Progenitor cell of endocrine pancreas (in vitro differentiated cells): ENCODE data around the gene WNK3. TPM values are rescaled to one million over a fixed set of nuclear protein-coding genes. Genes with fewer than 3 reads are reported as not detected.
"Not testable (repeated sequence)": the region's sequence is repeated elsewhere in the genome, so short reads cannot be mapped to it uniquely, and the experiment has no call there.

Experiments used
- DNase-seq: peaks from one replicate; pipeline ENCODE4 v3.0.0; 2021; ENCODE audit warnings: low spot score; ENCODE audit not compliant: unreplicated experiment
- H3K27ac Mint-ChIP-seq: 2 replicates; pipeline ENCODE4 v1.8.0; 2021; ENCODE audit warnings: mild to moderate bottlenecking, moderate library complexity, mixed read lengths
- H3K27me3 Mint-ChIP-seq: 2 replicates; pipeline ENCODE4 v1.8.0; 2021; ENCODE audit warnings: mixed read lengths
- H3K36me3 Mint-ChIP-seq: 2 replicates; pipeline ENCODE4 v1.8.0; 2022; ENCODE audit warnings: mixed read lengths; ENCODE audit not compliant: insufficient read depth
- H3K4me1 Mint-ChIP-seq: 2 replicates; pipeline ENCODE4 v1.8.0; 2021; ENCODE audit warnings: low read depth, mixed read lengths
- H3K4me3 Mint-ChIP-seq: 2 replicates; pipeline ENCODE4 v1.8.0; 2021; ENCODE audit warnings: low read depth, mild to moderate bottlenecking, moderate library complexity, mixed read lengths
- H3K9me3 Mint-ChIP-seq: 2 replicates; pipeline ENCODE4 v1.8.0; 2021; ENCODE audit warnings: low read depth, mixed read lengths
- total RNA-seq: library from RNA; stranded (reverse); gene quantifications from 2 replicates; pipeline ENCODE4 v1.2.1, GENCODE V29; 2021
- TF ChIP-seq, protein P1 (sequence below): fragments of 200-600 bp; sonication (generic); IDR thresholded peaks from one replicate; pipeline ENCODE4 v1.5.0; 2021; ENCODE audit warnings: antibody characterized with exemption, mild to moderate bottlenecking; ENCODE audit not compliant: unreplicated experiment

Gene WNK3
- total RNA-seq, 1 donor from 2014 or later = 22.9 TPM

DNA sequence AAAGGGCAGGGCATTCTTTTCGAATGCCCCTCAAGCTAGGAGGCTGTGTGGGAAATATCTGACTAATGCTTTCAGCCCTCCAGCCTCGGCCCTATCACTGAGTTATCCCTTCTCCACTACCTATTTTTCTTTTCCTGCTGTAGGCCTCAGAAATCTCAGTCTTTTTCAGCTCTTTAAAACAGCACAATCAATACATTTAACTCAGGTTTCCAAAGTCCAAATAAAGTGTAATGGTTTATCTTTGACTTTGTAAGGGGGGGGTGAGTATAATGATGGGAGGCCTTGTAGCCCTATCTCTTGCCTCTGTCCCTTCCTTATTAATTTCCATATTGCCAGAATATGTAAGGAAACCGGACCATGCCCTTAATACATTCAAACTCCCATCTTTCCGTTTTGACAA, 1.6 kb upstream of the WNK3 start:
- H3K4me3 Mint-ChIP-seq = peak overlapping the region; percentile 97
- TF ChIP-seq, protein P1, sequence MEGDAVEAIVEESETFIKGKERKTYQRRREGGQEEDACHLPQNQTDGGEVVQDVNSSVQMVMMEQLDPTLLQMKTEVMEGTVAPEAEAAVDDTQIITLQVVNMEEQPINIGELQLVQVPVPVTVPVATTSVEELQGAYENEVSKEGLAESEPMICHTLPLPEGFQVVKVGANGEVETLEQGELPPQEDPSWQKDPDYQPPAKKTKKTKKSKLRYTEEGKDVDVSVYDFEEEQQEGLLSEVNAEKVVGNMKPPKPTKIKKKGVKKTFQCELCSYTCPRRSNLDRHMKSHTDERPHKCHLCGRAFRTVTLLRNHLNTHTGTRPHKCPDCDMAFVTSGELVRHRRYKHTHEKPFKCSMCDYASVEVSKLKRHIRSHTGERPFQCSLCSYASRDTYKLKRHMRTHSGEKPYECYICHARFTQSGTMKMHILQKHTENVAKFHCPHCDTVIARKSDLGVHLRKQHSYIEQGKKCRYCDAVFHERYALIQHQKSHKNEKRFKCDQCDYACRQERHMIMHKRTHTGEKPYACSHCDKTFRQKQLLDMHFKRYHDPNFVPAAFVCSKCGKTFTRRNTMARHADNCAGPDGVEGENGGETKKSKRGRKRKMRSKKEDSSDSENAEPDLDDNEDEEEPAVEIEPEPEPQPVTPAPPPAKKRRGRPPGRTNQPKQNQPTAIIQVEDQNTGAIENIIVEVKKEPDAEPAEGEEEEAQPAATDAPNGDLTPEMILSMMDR = no peak
- DNase-seq = no peak
- H3K27ac Mint-ChIP-seq = peak overlapping the region; percentile 99
- H3K27me3 Mint-ChIP-seq = no peaks in the 10 kb centered on the region
- H3K9me3 Mint-ChIP-seq = peaks cover 14% of the 10 kb centered on the region
- no peaks in the 10 kb centered on the region for H3K36me3 Mint-ChIP-seq
- peaks cover 17% of the 10 kb centered on the region for H3K4me1 Mint-ChIP-seq

GRCh38 chrX:54358424-54359211, 772 bp upstream of the WNK3 start:
- no peaks in the 10 kb centered on the region for H3K27me3 Mint-ChIP-seq
- peak; percentile 59 for DNase-seq
- no peaks in the 10 kb centered on the region for H3K36me3 Mint-ChIP-seq
- TF ChIP-seq, protein P1 = no peak
- peaks cover 17% of the 10 kb centered on the region for H3K4me1 Mint-ChIP-seq
- peak overlapping the region; percentile 99 for H3K27ac Mint-ChIP-seq
- peaks cover 14% of the 10 kb centered on the region for H3K9me3 Mint-ChIP-seq
- peak overlapping the region; percentile 97 for H3K4me3 Mint-ChIP-seq

GRCh38 chrX:54352677-54353076, 5.2 kb downstream of the WNK3 start:
- no peak for DNase-seq
- H3K27ac Mint-ChIP-seq = no peak overlapping the region
- peaks cover 14% of the 10 kb centered on the region for H3K4me1 Mint-ChIP-seq
- no peaks in the 10 kb centered on the region for H3K27me3 Mint-ChIP-seq
- TF ChIP-seq, protein P1 = no peak
- peaks cover 12% of the 10 kb centered on the region for H3K9me3 Mint-ChIP-seq
- H3K4me3 Mint-ChIP-seq = no peak overlapping the region
- H3K36me3 Mint-ChIP-seq = peaks cover 4% of the 10 kb centered on the region

DNA sequence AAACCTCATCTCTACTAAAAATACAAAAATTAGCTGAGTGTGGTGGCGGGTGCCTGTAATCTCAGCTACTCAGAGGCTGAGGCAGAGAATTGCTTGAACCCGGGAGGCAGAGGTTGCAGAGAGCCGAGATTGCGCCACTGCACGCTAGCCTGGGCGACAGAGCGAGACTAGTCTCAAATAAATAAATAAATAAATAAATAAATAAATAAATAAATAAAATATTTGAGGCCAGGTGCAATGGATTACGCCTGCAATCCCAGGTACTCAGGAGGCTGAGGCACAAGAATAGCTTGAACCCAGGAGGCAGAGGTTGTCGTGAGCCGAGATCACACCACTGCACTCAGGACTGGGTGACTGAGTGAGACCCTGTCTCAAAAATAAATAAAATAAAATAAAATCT, 20.5 kb downstream of the WNK3 start:
- not testable (repeated sequence) for H3K27ac Mint-ChIP-seq, H3K4me3 Mint-ChIP-seq, H3K4me1 Mint-ChIP-seq, H3K27me3 Mint-ChIP-seq, H3K36me3 Mint-ChIP-seq, DNase-seq
- peaks cover 12% of the 10 kb centered on the region for H3K9me3 Mint-ChIP-seq

- Mint-ChIP-seq H3K36me3 (no peaks in the 10 kb centered on the region), H3K27ac (no peak overlapping the region), H3K9me3 (no peaks in the 10 kb centered on the region), H3K27me3 (no peaks in the 10 kb centered on the region), H3K4me1 (peaks cover 2% of the 10 kb centered on the region), H3K4me3 (no peak overlapping the region)
- TF ChIP-seq, protein P1 = no peak
- no peak for DNase-seq
These were observed 32.8 kb downstream of the WNK3 start for GRCh38 chrX:54325077-54325476.

DNA sequence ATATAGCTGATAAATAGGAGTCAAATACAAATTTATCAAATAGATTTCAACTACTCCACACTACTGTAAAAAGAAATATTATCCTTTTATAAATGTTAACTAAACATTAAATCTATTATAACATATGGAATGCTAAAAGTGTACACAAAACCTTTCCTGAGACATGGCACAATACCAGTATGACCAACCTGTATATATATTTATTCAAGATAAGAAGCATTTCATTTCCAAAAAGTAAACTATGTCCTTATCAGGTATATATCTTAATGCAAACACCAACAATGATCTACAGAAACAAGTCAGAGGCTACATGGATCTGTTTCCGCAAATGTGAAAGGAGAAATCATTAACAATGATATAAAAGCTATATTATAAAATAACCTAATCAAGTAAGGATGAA, 37.8 kb downstream of the WNK3 start:
- H3K27ac Mint-ChIP-seq = no peak overlapping the region
- no peak for DNase-seq
- TF ChIP-seq, protein P1 = no peak
- peaks cover 2% of the 10 kb centered on the region for H3K4me1 Mint-ChIP-seq
- H3K9me3 Mint-ChIP-seq = peaks cover 5% of the 10 kb centered on the region
- H3K27me3 Mint-ChIP-seq = no peaks in the 10 kb centered on the region
- H3K4me3 Mint-ChIP-seq = no peak overlapping the region
- peaks cover 3% of the 10 kb centered on the region for H3K36me3 Mint-ChIP-seq
